WERI-Rb-1 (cell line): Measurements from ENCODE around the gene CCDC66.
"Not testable (repeated sequence)": the region's sequence is repeated elsewhere in the genome, so short reads cannot be mapped to it uniquely, and the experiment has no call there.

Source experiments
- DNase-seq: peaks from one replicate; pipeline ENCODE4 v3.0.0-alpha.2; 2020
- H3K27ac ChIP-seq: fragments of 250-450 bp; sonication (Bioruptor Pico); 2 replicates; pipeline ENCODE4 v1.5.1; 2020; ENCODE audit warnings: mild to moderate bottlenecking, moderate library complexity
- H3K27me3 ChIP-seq: fragments of 250-450 bp; sonication (Bioruptor Pico); 2 replicates; pipeline ENCODE4 v1.5.1; 2021; ENCODE audit warnings: mild to moderate bottlenecking, low read depth, moderate library complexity; ENCODE audit not compliant: insufficient read depth, severe bottlenecking
- H3K36me3 ChIP-seq: fragments of 250-450 bp; sonication (Bioruptor Pico); 2 replicates; pipeline ENCODE4 v1.5.1; 2020; ENCODE audit warnings: mild to moderate bottlenecking, moderate library complexity
- H3K4me3 ChIP-seq: 2 replicates; pipeline ENCODE4 v1.5.1; 2011; ENCODE audit warnings: low read depth, mild to moderate bottlenecking, control low read depth, low read length
- H3K9me3 ChIP-seq: fragments of 250-450 bp; sonication (Bioruptor Pico); 2 replicates; pipeline ENCODE4 v1.5.1; 2021; ENCODE audit warnings: mild to moderate bottlenecking, moderate library complexity; ENCODE audit not compliant: severe bottlenecking
- CTCF ChIP-seq: IDR thresholded peaks from 2 replicates; pipeline ENCODE4 v1.5.1; 2011; ENCODE audit warnings: low read depth, mild to moderate bottlenecking, control low read depth, inconsistent platforms, low read length

CCDC66 gene

DNA sequence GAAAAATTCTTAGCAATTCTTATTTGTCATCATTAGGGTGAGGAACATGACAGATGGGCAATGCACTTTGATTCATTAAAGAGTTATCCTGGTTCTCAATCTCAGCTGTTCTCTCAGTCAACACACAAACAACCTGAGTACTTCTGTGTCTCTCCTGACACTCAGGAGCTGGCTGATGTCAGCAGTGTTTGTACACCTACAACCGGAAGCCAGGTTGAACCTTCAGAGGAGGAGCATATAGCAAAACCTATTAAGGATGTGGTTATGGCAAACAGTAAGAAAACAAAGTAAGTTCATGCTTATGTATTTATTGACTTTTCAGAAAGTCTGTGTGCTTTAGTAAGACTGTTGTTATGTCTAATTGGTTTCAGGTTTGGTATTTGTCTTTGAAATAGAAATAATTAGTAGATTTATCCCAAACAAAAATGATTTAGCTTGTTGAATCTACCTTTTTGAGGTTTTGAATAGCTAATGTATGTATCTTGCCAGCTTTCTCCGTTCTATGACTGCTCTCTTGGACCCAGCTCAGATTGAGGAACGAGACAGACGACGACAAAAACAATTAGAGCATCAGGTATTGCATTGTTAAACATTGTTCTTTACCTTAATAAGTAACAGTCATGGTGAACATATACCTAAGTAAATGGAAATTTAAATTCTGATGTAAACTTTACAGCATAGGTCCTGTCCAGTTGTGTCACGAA, 36.6 kb downstream of the CCDC66 start:
- H3K4me3 ChIP-seq, result no peak overlapping the region
- H3K36me3 ChIP-seq, result peaks cover 16% of the 10 kb centered on the region
- no peaks in the 10 kb centered on the region for H3K9me3 ChIP-seq
- no peak overlapping the region for H3K27ac ChIP-seq
- TF ChIP-seq CTCF, result no peak
- DNase-seq, result no peak
- no peaks in the 10 kb centered on the region for H3K27me3 ChIP-seq

- no peaks in the 10 kb centered on the region for H3K9me3 ChIP-seq
- H3K36me3 ChIP-seq, result peaks cover 16% of the 10 kb centered on the region
- no peak overlapping the region for H3K4me3 ChIP-seq
- no peak for TF ChIP-seq CTCF
- H3K27me3 ChIP-seq, result no peaks in the 10 kb centered on the region
- H3K27ac ChIP-seq, result no peak overlapping the region
- no peak for DNase-seq
Observed at GRCh38 chr3:56595975-56596840, 39.2 kb downstream of the CCDC66 start.

- H3K36me3 ChIP-seq, result peaks cover 11% of the 10 kb centered on the region
- not testable (repeated sequence) for H3K9me3 ChIP-seq, H3K4me3 ChIP-seq, H3K27me3 ChIP-seq, DNase-seq, H3K27ac ChIP-seq
Observed at GRCh38 chr3:56608479-56608878, 51.5 kb downstream of the CCDC66 start.

- no peaks in the 10 kb centered on the region for H3K9me3 ChIP-seq
- H3K4me3 ChIP-seq, result no peak overlapping the region
- no peak overlapping the region for H3K27ac ChIP-seq
- H3K36me3 ChIP-seq, result peaks cover 19% of the 10 kb centered on the region
- no peaks in the 10 kb centered on the region for H3K27me3 ChIP-seq
- DNase-seq, result no peak
- no peak for TF ChIP-seq CTCF
Observed at GRCh38 chr3:56610669-56611335, 53.8 kb downstream of the CCDC66 start.

DNA sequence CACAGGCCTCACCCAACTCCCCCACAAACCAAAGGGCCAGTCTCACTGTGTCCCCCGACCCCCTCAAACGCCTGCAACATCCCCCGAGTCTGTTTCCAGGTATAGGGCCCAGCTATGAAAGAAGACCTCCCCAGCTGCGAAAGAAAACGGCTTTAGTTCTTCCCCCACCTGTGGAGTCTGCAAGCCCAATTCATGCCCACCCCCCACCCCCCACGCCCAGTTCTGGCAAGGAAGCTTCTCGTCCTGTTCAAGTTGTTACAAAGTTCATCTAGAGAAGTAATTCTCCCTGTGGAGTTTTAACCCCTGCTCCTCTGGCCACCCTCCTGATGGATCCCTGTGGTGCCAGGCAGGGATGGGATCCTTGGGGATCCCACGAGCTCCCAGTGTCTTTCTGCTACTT, 54.4 kb downstream of the CCDC66 start:
- Histone ChIP-seq H3K27me3 (no peaks in the 10 kb centered on the region), H3K27ac (no peak overlapping the region), H3K9me3 (no peaks in the 10 kb centered on the region), H3K36me3 (peaks cover 21% of the 10 kb centered on the region), H3K4me3 (no peak overlapping the region)
- TF ChIP-seq CTCF, result no peak
- DNase-seq, result no peak

GRCh38 chr3:56612146-56612545, 55.2 kb downstream of the CCDC66 start:
- H3K36me3 ChIP-seq, result peaks cover 25% of the 10 kb centered on the region
- no peak for TF ChIP-seq CTCF
- H3K4me3 ChIP-seq, result no peak overlapping the region
- no peaks in the 10 kb centered on the region for H3K9me3 ChIP-seq
- DNase-seq, result no peak
- H3K27me3 ChIP-seq, result no peaks in the 10 kb centered on the region
- no peak overlapping the region for H3K27ac ChIP-seq
